ENCODE data around the gene AVPR2. TPM values are rescaled to one million over a fixed set of nuclear protein-coding genes. Genes with fewer than 3 reads are reported as not detected.

AVPR2 gene
- total and polyA plus RNA-seq, 2 donors (not counting 1 experiment from before 2014, with no cell fraction given) = not detected

DNA sequence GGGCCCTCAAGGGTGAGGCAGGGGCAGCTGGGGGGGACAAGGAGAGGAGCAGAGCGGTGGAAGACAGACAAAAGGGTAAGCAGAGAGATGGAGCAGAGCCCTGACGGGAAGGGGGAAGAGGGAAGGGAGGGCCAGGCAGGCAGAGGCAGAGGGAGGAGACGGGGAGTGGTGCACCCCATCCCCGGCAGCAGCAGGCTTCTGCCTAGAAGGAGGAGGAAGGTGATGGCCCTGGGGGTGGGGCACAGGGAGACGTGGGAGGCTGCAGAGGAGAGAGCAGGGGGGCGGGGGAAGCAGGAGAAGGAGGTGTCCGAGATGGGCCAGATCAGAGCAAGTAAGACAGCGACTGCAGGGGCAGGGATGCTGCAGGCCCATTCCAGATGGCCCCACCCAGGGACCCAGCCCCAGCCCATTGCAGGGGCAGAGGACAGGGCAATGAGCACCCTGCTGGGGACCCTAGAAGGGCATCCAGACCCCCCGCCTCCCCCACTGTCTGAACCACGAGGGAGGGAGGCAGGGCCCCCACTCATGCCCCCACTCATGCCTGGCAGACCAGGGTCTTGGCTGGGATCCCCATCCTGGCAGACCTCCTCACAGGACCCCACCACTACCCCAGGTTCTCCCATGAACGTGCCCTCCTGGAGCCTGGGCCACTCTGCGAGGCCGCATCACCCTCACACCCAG, 21.2 kb upstream of the AVPR2 start:
- H3K4me3 ChIP-seq (replicated peaks in 1 of 4; ENCODE audit: control extremely low read depth in 1 of 4, insufficient read depth in 1 of 4, low read depth in 3 of 4, low read length in 4 of 4) = no peak overlapping the region
- no peaks in the 10 kb centered on the region for H3K36me3 ChIP-seq (ENCODE audit: control insufficient read depth, insufficient read depth, low read length)
- DNase-seq (ENCODE audit: low read depth in 2 of 2) = no peak
- no peaks in the 10 kb centered on the region for H3K9me3 ChIP-seq (ENCODE audit: control insufficient read depth, insufficient read depth, low read depth, low read length)
- H3K27ac ChIP-seq (ENCODE audit: insufficient read depth, low read length) = no peak overlapping the region
- no peak overlapping the region for H2AFZ ChIP-seq (ENCODE audit: low read length)
- H3K4me1 ChIP-seq (ENCODE audit: control insufficient read depth, extremely low read depth, insufficient read depth, low read length) = no peaks in the 10 kb centered on the region
- no peak overlapping the region for H3K4me2 ChIP-seq (ENCODE audit: extremely low read depth, insufficient read depth, low read length)
- peaks cover 31% of the 10 kb centered on the region for H3K27me3 ChIP-seq (ENCODE audit: control insufficient read depth, insufficient read depth, low read length)
- no peaks in the 10 kb centered on the region for H3K79me2 ChIP-seq (ENCODE audit: control insufficient read depth, insufficient read depth, low read length)
- H4K20me1 ChIP-seq (ENCODE audit: control insufficient read depth, extremely low read depth, insufficient read depth, low read length) = no peaks in the 10 kb centered on the region
- no peak for TF ChIP-seq EZH2 (IDR thresholded peaks at IDR 0.05; ENCODE audit: low read length, missing control alignments)
- TF ChIP-seq, protein P1, sequence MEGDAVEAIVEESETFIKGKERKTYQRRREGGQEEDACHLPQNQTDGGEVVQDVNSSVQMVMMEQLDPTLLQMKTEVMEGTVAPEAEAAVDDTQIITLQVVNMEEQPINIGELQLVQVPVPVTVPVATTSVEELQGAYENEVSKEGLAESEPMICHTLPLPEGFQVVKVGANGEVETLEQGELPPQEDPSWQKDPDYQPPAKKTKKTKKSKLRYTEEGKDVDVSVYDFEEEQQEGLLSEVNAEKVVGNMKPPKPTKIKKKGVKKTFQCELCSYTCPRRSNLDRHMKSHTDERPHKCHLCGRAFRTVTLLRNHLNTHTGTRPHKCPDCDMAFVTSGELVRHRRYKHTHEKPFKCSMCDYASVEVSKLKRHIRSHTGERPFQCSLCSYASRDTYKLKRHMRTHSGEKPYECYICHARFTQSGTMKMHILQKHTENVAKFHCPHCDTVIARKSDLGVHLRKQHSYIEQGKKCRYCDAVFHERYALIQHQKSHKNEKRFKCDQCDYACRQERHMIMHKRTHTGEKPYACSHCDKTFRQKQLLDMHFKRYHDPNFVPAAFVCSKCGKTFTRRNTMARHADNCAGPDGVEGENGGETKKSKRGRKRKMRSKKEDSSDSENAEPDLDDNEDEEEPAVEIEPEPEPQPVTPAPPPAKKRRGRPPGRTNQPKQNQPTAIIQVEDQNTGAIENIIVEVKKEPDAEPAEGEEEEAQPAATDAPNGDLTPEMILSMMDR (conservative IDR thresholded peaks at IDR 0.05 in 1 of 2, IDR thresholded peaks at IDR 0.05 in 1 of 2; ENCODE audit: low read depth in 1 of 2, low read length in 2 of 2) = no peak
- no peak overlapping the region for H3K9ac ChIP-seq (ENCODE audit: insufficient read depth, low read length)

DNA sequence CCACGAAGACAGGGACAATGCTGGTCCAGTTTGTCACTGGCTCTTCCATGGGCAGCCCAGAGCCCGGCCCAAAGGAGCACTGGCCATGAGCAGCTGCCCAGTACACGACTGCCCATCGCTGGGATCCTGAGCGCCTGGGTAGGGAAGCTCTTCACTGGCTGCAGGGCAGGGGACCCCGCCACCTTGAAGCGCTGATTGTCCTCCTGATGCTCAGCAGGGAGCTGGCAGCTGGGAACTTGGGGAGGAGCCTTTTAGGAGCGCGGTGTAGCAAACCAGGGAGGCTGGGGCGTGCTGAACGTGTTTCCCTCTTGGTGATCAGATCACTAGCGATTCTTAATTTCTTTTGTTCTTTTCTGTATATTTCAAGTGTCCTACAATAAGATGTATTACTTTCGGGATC, 20.3 kb upstream of the AVPR2 start:
- Histone ChIP-seq H3K27me3 (ENCODE audit: control insufficient read depth, insufficient read depth, low read length) (peaks cover 31% of the 10 kb centered on the region), H3K9me3 (ENCODE audit: control insufficient read depth, insufficient read depth, low read depth, low read length) (no peaks in the 10 kb centered on the region), H3K4me3 (replicated peaks in 1 of 4; ENCODE audit: control extremely low read depth in 1 of 4, insufficient read depth in 1 of 4, low read depth in 3 of 4, low read length in 4 of 4) (no peak overlapping the region), H3K4me1 (ENCODE audit: control insufficient read depth, extremely low read depth, insufficient read depth, low read length) (no peaks in the 10 kb centered on the region), H3K36me3 (ENCODE audit: control insufficient read depth, insufficient read depth, low read length) (no peaks in the 10 kb centered on the region), H3K27ac (ENCODE audit: insufficient read depth, low read length) (no peak overlapping the region), H2AFZ (ENCODE audit: low read length) (no peak overlapping the region), H3K9ac (ENCODE audit: insufficient read depth, low read length) (no peak overlapping the region), H3K4me2 (ENCODE audit: extremely low read depth, insufficient read depth, low read length) (no peak overlapping the region), H3K79me2 (ENCODE audit: control insufficient read depth, insufficient read depth, low read length) (no peaks in the 10 kb centered on the region), H4K20me1 (ENCODE audit: control insufficient read depth, extremely low read depth, insufficient read depth, low read length) (no peaks in the 10 kb centered on the region)
- DNase-seq (ENCODE audit: low read depth in 2 of 2) = no peak
- TF ChIP-seq, protein P1 (conservative IDR thresholded peaks at IDR 0.05 in 1 of 2, IDR thresholded peaks at IDR 0.05 in 1 of 2; ENCODE audit: low read depth in 1 of 2, low read length in 2 of 2) = no peak
- no peak for TF ChIP-seq EZH2 (IDR thresholded peaks at IDR 0.05; ENCODE audit: low read length, missing control alignments)

DNA sequence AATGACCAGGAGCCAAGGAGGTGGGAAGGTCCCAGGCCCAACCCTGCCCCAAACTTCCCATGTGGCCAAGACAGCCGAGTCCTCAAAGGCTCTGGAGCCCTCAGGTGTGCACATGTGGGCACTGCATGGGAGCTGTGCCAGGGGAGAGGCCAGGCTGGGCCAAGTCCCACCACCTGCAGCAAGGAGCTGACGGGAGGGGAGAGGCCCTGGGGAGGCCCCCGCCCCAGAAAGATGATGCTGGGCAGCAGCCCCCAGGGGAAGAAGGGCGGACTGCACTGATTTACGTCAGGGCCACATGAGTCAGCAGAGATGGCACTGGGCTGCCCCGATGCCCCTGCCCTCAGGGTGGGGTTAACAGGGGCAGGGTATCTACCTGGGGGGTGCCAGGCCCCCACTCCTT, 19.9 kb upstream of the AVPR2 start:
- no peak overlapping the region for H3K4me2 ChIP-seq (ENCODE audit: extremely low read depth, insufficient read depth, low read length)
- DNase-seq (ENCODE audit: low read depth in 2 of 2) = no peak
- H3K27me3 ChIP-seq (ENCODE audit: control insufficient read depth, insufficient read depth, low read length) = peaks cover 31% of the 10 kb centered on the region
- H3K4me1 ChIP-seq (ENCODE audit: control insufficient read depth, extremely low read depth, insufficient read depth, low read length) = no peaks in the 10 kb centered on the region
- no peaks in the 10 kb centered on the region for H3K36me3 ChIP-seq (ENCODE audit: control insufficient read depth, insufficient read depth, low read length)
- TF ChIP-seq, protein P1 (conservative IDR thresholded peaks at IDR 0.05 in 1 of 2, IDR thresholded peaks at IDR 0.05 in 1 of 2; ENCODE audit: low read depth in 1 of 2, low read length in 2 of 2) = no peak
- TF ChIP-seq EZH2 (IDR thresholded peaks at IDR 0.05; ENCODE audit: low read length, missing control alignments) = no peak
- H3K4me3 ChIP-seq (replicated peaks in 1 of 4; ENCODE audit: control extremely low read depth in 1 of 4, insufficient read depth in 1 of 4, low read depth in 3 of 4, low read length in 4 of 4) = no peak overlapping the region
- no peak overlapping the region for H2AFZ ChIP-seq (ENCODE audit: low read length)
- H3K79me2 ChIP-seq (ENCODE audit: control insufficient read depth, insufficient read depth, low read length) = no peaks in the 10 kb centered on the region
- H4K20me1 ChIP-seq (ENCODE audit: control insufficient read depth, extremely low read depth, insufficient read depth, low read length) = no peaks in the 10 kb centered on the region
- no peaks in the 10 kb centered on the region for H3K9me3 ChIP-seq (ENCODE audit: control insufficient read depth, insufficient read depth, low read depth, low read length)
- no peak overlapping the region for H3K27ac ChIP-seq (ENCODE audit: insufficient read depth, low read length)
- H3K9ac ChIP-seq (ENCODE audit: insufficient read depth, low read length) = no peak overlapping the region

All from fibroblast of lung (primary cell).